ENCODE measurements around the gene AFG3L2. TPM values are rescaled to one million over a fixed set of nuclear protein-coding genes. Genes with fewer than 3 reads are reported as not detected.
A peak's percentile ranks its signal among the peaks of the same experiment; 100 is the strongest.

Gene AFG3L2
- total RNA-seq, 4 donors from 2014 or later = 18.5 to 53.1 (median 33.7) TPM

DNA sequence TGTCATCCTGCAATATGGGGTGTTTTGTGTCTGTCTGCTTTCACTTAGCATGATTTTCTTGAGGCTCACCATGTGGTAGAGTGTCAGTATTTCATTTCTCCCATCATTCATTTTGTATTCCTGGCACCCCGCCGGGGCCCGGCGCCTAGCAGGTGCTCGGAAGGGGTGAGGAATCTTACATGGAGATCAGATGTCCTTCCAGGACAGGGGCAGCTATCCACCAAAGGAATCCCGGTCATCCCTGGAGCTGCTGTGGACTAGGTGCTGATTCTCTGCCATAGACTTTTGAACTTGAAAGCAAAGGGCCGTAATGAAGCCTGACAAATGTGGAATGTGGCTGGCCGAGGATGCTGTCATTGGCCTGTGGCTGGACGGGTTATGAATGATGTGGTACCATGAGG lies 33.1 kb upstream of the AFG3L2 start:
- DNase-seq = no peak
- TF ChIP-seq, protein P1, sequence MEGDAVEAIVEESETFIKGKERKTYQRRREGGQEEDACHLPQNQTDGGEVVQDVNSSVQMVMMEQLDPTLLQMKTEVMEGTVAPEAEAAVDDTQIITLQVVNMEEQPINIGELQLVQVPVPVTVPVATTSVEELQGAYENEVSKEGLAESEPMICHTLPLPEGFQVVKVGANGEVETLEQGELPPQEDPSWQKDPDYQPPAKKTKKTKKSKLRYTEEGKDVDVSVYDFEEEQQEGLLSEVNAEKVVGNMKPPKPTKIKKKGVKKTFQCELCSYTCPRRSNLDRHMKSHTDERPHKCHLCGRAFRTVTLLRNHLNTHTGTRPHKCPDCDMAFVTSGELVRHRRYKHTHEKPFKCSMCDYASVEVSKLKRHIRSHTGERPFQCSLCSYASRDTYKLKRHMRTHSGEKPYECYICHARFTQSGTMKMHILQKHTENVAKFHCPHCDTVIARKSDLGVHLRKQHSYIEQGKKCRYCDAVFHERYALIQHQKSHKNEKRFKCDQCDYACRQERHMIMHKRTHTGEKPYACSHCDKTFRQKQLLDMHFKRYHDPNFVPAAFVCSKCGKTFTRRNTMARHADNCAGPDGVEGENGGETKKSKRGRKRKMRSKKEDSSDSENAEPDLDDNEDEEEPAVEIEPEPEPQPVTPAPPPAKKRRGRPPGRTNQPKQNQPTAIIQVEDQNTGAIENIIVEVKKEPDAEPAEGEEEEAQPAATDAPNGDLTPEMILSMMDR (IDR thresholded peaks at IDR 0.05) = no peak
- TF ChIP-seq POLR2A (IDR thresholded peaks at IDR 0.05) = no peak
- Histone ChIP-seq H3K4me3 (no peak overlapping the region), H3K27me3 (no peaks in the 10 kb centered on the region), H3K36me3 (no peaks in the 10 kb centered on the region), H3K27ac (no peak overlapping the region), H3K4me1 (no peaks in the 10 kb centered on the region), H3K9me3 (no peaks in the 10 kb centered on the region)
- intact Hi-C loops (cut with DNase I; ENCODE audit: low total_unique reads) = no loop called here

DNA sequence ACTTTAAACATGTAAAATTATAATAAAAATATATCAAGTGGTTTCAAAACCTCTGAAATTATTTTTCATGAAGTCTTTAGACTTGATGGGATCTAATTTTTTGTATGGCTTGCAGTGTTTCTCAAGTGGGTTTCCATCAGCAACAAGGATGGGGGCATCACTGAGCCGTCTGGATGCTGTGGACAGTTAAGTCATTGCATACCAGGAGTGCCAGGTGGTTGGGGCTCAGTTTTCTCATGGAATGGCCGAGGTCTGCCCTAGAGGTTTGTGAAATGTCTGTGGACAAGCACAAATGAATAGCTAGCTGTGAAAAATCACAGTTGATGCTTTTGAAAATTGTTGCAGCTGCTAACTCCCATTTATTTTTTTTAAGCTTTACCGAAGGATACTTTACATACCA lies 32.4 kb upstream of the AFG3L2 start:
- no peak overlapping the region for H3K4me3 ChIP-seq
- no peaks in the 10 kb centered on the region for H3K9me3 ChIP-seq
- intact Hi-C loops (cut with DNase I; ENCODE audit: low total_unique reads) = no loop called here
- H3K27me3 ChIP-seq = no peaks in the 10 kb centered on the region
- H3K27ac ChIP-seq = no peak overlapping the region
- no peak for DNase-seq
- H3K36me3 ChIP-seq = no peaks in the 10 kb centered on the region
- TF ChIP-seq, protein P1 (IDR thresholded peaks at IDR 0.05) = no peak
- no peak for TF ChIP-seq POLR2A (IDR thresholded peaks at IDR 0.05)
- no peaks in the 10 kb centered on the region for H3K4me1 ChIP-seq

DNA sequence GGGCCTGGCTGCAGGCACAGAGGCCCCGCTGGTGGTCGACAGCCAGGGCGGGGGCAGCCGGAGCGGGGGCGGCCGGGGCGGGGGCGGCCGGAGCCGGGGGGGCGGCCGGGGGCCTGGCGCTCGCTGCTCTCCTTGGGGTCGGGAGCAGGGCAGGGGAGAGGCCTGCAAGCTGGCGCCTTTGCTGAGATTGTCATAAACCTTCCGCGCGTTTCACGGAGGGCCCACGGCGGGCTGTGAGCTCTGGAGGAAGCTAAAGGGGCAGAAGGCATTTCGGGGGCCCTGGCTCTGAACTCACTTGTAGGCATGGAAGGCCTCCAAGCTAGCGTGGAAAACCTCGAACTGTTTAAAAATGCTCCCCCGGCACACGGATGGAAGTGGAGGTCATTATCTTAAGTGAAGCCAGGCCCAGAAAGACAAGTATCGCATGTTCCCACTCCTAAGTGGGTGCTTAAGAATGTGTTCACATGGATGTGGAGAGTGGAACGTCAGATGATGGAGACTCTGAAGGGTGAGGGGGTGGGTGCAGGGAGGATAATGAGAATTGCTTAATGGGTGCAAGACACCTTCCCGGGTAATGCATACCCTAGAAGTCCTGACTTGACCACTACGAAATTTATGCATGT lies 31.3 kb upstream of the AFG3L2 start:
- Histone ChIP-seq H3K4me1 (no peaks in the 10 kb centered on the region), H3K27me3 (no peaks in the 10 kb centered on the region), H3K36me3 (no peaks in the 10 kb centered on the region), H3K4me3 (peak overlapping the region; percentile 41 to 69), H3K9me3 (no peaks in the 10 kb centered on the region), H3K27ac (peak overlapping the region; percentile 83 to 87)
- DNase-seq = no peak
- TF ChIP-seq, protein P1 (IDR thresholded peaks at IDR 0.05) = no peak
- intact Hi-C loops (cut with DNase I; ENCODE audit: low total_unique reads) = no loop called here

DNA sequence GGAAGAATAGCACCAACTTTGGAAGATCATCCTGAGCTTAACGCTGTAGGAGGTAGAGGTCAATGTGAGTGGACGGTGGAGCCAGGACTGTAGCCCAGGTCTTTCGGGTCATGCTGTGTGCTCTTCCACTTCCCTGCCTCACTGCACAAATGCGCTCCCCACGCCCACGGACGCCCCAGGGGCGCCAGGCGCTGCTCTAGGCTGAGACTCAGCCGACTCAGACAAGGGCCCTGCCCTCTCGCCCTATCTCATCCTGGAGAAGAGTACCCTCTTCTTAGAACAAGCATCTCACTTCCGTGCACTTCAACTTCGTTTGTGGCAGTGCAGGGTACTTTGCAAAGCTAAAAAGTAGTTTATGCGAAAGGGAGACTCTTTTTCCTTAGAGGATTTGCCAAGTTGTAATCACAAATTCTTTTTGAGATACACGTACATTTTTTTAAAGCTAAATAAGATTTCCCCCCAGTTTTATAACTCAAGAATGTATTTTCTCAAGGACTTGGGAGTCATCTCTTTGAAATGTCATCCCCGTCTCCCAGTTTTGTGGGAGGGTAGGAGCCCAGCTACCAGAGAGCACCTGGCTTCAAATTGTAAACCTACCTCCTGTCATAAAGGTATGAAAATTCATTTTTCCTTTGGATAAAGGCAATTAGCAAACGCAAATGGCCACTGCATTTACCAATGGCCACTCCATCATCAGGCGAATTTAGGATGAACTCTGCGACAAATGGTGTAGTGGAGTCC lies 29.5 kb upstream of the AFG3L2 start:
- H3K36me3 ChIP-seq = no peaks in the 10 kb centered on the region
- H3K4me1 ChIP-seq = no peaks in the 10 kb centered on the region
- no peaks in the 10 kb centered on the region for H3K27me3 ChIP-seq
- no peak for DNase-seq
- TF ChIP-seq POLR2A (IDR thresholded peaks at IDR 0.05) = no peak
- TF ChIP-seq, protein P1 (IDR thresholded peaks at IDR 0.05) = no peak
- no peaks in the 10 kb centered on the region for H3K9me3 ChIP-seq
- intact Hi-C loops (cut with DNase I; ENCODE audit: low total_unique reads) = no loop called here
- no peak overlapping the region for H3K4me3 ChIP-seq
- no peak overlapping the region for H3K27ac ChIP-seq

DNA sequence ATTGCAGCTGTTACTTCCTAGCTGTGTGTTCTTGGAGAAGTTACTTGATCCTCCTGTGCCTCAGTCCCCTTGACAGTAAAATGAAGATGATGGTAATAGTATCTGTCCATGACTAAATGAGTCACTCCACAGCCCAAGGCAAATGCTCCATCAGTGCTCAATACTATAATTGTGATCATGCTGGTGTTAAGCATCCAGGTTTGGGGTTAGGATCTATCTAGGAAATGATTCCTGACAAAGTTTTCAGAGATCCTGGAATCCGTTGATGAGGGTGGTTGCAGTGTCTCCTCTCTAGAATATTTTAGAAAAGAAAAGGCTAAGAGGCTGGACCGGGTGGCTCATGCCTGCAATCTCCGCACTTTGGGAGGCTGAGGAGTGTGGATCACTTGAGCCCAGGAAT lies 28.0 kb upstream of the AFG3L2 start:
- no peak for DNase-seq
- intact Hi-C loops (cut with DNase I; ENCODE audit: low total_unique reads) = no loop called here
- Histone ChIP-seq H3K27ac (no peak overlapping the region), H3K36me3 (no peaks in the 10 kb centered on the region), H3K27me3 (no peaks in the 10 kb centered on the region), H3K4me1 (no peaks in the 10 kb centered on the region), H3K4me3 (no peak overlapping the region), H3K9me3 (no peaks in the 10 kb centered on the region)
- no peak for TF ChIP-seq POLR2A (IDR thresholded peaks at IDR 0.05)
- TF ChIP-seq, protein P1 (IDR thresholded peaks at IDR 0.05) = no peak
